OCI-LY7 (cell line): Measurements from ENCODE around the gene RRAD. TPM values are rescaled to one million over a fixed set of nuclear protein-coding genes. Genes with fewer than 3 reads are reported as not detected.

Experiments used
- BruUV-seq: library from RNA; stranded (reverse); fragments of 400-500 nt; replicated peaks from 2 replicates; lab custom pipeline; 2021; lab: Mats Ljungman, UMichigan
- CTCF ChIA-PET: fragments of 300-600 bp; sonication (Branson Sonifier 250); formaldehyde crosslinking; loops from one replicate; lab custom pipeline; 2022; ENCODE audit warnings: antibody characterized with exemption; ENCODE audit not compliant: unreplicated experiment; lab: Charles Lee
- POLR2A ChIA-PET: fragments of 300-600 bp; sonication (Branson Sonifier 250); formaldehyde crosslinking; loops from one replicate; lab custom pipeline; 2022; ENCODE audit warnings: antibody characterized with exemption; lab: Charles Lee
- DNase-seq: peaks from one replicate; pipeline ENCODE4 v3.0.0-alpha.2; 2015; ENCODE audit warnings: low spot score
- H2AFZ ChIP-seq: fragments of 200-600 bp; sonication (generic), shearing (Covaris generic); 2 replicates; pipeline ENCODE4 v1.6.1; 2014; ENCODE audit warnings: mild to moderate bottlenecking, antibody characterized with exemption, low read length, moderate library complexity
- H3K27ac ChIP-seq: fragments of 200-600 bp; sonication (generic); 2 replicates; pipeline ENCODE4 v1.5.1; 2014; ENCODE audit warnings: mixed run types, low read depth, mild to moderate bottlenecking, moderate library complexity, low read length, inconsistent platforms; ENCODE audit not compliant: poor library complexity, severe bottlenecking
- H3K36me3 ChIP-seq: fragments of 200-600 bp; sonication (generic); 2 replicates; pipeline ENCODE4 v1.6.1; 2014; ENCODE audit warnings: mild to moderate bottlenecking, antibody characterized with exemption, low read length, moderate library complexity, mixed read lengths; ENCODE audit not compliant: insufficient read depth
- H3K4me1 ChIP-seq: fragments of 200-600 bp; sonication (generic); 2 replicates; pipeline ENCODE4 v1.5.1; 2014; ENCODE audit warnings: mild to moderate bottlenecking, low read length; ENCODE audit not compliant: insufficient read depth, poor library complexity, severe bottlenecking
- H3K4me2 ChIP-seq: fragments of 200-600 bp; sonication (generic); 2 replicates; pipeline ENCODE4 v1.6.1; 2014; ENCODE audit warnings: mild to moderate bottlenecking, low read length
- H3K4me3 ChIP-seq: fragments of 200-600 bp; sonication (generic); 2 replicates; pipeline ENCODE4 v1.5.1; 2014; ENCODE audit warnings: mild to moderate bottlenecking, low read depth, low read length; ENCODE audit not compliant: poor library complexity, severe bottlenecking
- H3K79me2 ChIP-seq: fragments of 200-600 bp; sonication (generic); 2 replicates; pipeline ENCODE4 v1.6.1; 2016; ENCODE audit warnings: low read depth, mild to moderate bottlenecking, low read length, moderate library complexity, mixed read lengths; ENCODE audit not compliant: insufficient read depth
- H3K9me2 ChIP-seq: fragments of 200-600 bp; sonication (generic); 2 replicates; pipeline ENCODE4 v1.6.1; 2016; ENCODE audit warnings: mild to moderate bottlenecking, low read length, mixed read lengths; ENCODE audit not compliant: insufficient read depth
- H3K9me3 ChIP-seq: fragments of 200-600 bp; sonication (generic); 2 replicates; pipeline ENCODE4 v1.6.1; 2014; ENCODE audit warnings: mild to moderate bottlenecking, mixed run types, low read length, mixed read lengths
- H4K20me1 ChIP-seq: fragments of 200-600 bp; sonication (generic); 2 replicates; pipeline ENCODE4 v1.6.1; 2014; ENCODE audit warnings: mild to moderate bottlenecking, antibody characterized with exemption, low read length, moderate library complexity, mixed read lengths; ENCODE audit not compliant: insufficient read depth
- EZH2phosphoT487 ChIP-seq: fragments of 200-600 bp; sonication (generic); IDR thresholded peaks from 2 replicates; pipeline ENCODE4 v1.6.1; 2018; ENCODE audit warnings: low read depth, borderline replicate concordance, mild to moderate bottlenecking, mixed run types, antibody characterized with exemption, low read length, moderate library complexity, mixed read lengths
- intact Hi-C: fragments of 100-400 bp; cut with micrococcal nuclease; formaldehyde crosslinking; loops from one replicate; pipeline ENCODE4 v1.10.0; 2022; ENCODE audit not compliant: unreplicated experiment
- total RNA-seq, 2 experiments: library from RNA; depleted of rRNA in 1 of 2; stranded (reverse); fragments of >200 nt in 1 of 2; shearing (Covaris generic) in 1 of 2; gene quantifications; 2 replicates each; pipeline ENCODE4 v1.2.3, GENCODE V29; 2014 to 2022
- TF ChIP-seq, protein P1 (sequence below): fragments of 200-600 bp; sonication (generic); conservative IDR thresholded peaks from 2 replicates; pipeline ENCODE4 v1.5.1; 2014; ENCODE audit warnings: mild to moderate bottlenecking, antibody characterized with exemption, low read length, moderate library complexity, mixed read lengths

RRAD gene
- total RNA-seq, 2 experiments from 2014 or later: 0.09 TPM; not detected in 1

DNA sequence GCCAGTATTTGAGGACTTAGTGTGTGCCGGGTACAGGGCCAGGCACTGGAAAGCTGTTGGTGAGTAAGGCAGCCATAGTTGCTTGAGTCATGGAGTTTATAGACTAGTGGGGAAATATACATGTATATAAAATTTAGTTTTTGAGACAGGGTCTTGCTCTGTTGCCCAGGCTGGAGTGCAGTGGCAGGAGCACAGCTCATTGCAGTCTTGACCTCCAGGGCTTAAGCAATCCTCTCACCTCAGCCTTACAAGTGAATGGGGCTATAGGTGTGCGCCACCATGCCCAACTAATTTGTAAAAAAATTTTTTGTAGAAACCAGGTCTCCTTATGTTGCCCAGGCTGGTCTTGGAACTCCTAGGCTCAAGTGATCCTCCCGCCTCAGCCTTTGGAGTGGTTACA lies 42.6 kb downstream of the RRAD start:
- H4K20me1 ChIP-seq: no peaks in the 10 kb centered on the region
- H3K4me1 ChIP-seq: peaks cover 28% of the 10 kb centered on the region
- POLR2A ChIA-PET: interaction anchor here (0.9 to 1.0 kb wide), 2 partner anchors 10 to 145 kb away, joined by 4 read pairs; no protein-coding TSS in a partner anchor
- H3K27ac ChIP-seq: no peak overlapping the region
- intact Hi-C loops: no loop called here
- H3K4me3 ChIP-seq: no peak overlapping the region
- no peak overlapping the region for H2AFZ ChIP-seq
- no peaks in the 10 kb centered on the region for H3K9me3 ChIP-seq
- H3K79me2 ChIP-seq: peaks cover 9% of the 10 kb centered on the region; the same call in 1 of the 2 replicates
- CTCF ChIA-PET: no interaction called here
- TF ChIP-seq EZH2phosphoT487: no peak
- TF ChIP-seq, protein P1, sequence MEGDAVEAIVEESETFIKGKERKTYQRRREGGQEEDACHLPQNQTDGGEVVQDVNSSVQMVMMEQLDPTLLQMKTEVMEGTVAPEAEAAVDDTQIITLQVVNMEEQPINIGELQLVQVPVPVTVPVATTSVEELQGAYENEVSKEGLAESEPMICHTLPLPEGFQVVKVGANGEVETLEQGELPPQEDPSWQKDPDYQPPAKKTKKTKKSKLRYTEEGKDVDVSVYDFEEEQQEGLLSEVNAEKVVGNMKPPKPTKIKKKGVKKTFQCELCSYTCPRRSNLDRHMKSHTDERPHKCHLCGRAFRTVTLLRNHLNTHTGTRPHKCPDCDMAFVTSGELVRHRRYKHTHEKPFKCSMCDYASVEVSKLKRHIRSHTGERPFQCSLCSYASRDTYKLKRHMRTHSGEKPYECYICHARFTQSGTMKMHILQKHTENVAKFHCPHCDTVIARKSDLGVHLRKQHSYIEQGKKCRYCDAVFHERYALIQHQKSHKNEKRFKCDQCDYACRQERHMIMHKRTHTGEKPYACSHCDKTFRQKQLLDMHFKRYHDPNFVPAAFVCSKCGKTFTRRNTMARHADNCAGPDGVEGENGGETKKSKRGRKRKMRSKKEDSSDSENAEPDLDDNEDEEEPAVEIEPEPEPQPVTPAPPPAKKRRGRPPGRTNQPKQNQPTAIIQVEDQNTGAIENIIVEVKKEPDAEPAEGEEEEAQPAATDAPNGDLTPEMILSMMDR: no peak
- no TSS peak for BruUV-seq
- H3K9me2 ChIP-seq: no peaks in the 10 kb centered on the region
- no peak overlapping the region for H3K4me2 ChIP-seq
- no peak for DNase-seq
- peaks cover 35% of the 10 kb centered on the region for H3K36me3 ChIP-seq

DNA sequence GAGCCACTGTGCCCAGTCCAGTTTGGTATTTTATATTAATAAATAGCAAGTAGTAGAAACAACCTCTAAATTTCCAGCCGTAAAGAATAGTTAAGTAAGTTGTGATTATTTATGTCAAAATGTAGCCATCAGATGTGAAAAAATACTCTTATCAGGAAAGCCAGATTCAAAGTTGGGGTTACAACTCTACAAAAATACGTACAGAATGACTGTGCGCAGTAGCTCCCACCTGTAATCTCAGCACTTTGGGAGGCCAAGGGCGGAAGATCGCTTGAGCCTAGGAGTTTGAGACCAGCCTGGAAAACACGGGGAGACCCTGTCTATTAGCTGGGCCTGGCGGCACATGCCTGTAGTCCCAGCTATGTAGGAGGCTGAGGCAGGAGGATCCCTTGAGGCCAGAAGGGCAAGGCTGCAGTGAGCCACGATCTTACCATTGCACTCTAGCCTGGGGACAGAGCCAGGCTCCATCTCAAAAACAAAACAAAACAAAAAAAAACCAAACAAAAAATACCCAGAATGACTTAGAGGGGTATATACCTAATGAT lies 43.3 kb downstream of the RRAD start:
- H3K9me3 ChIP-seq: no peaks in the 10 kb centered on the region
- H3K79me2 ChIP-seq: peaks cover 9% of the 10 kb centered on the region; the same call in 1 of the 2 replicates
- POLR2A ChIA-PET: interaction anchor here (0.7 to 2.0 kb wide), 4 partner anchors 9 to 145 kb away, joined by 3 to 6 read pairs (median 4); no protein-coding TSS in a partner anchor
- TF ChIP-seq, protein P1: no peak
- TF ChIP-seq EZH2phosphoT487: no peak
- DNase-seq: no peak
- peaks cover 30% of the 10 kb centered on the region for H3K36me3 ChIP-seq
- BruUV-seq: TSS peak; percentile 23
- no peak overlapping the region for H3K27ac ChIP-seq
- peak overlapping the region; percentile 72 for H3K4me2 ChIP-seq
- no peaks in the 10 kb centered on the region for H3K9me2 ChIP-seq
- H3K4me3 ChIP-seq: peak overlapping the region; percentile 82
- no peak overlapping the region for H2AFZ ChIP-seq
- peaks cover 31% of the 10 kb centered on the region for H3K4me1 ChIP-seq
- intact Hi-C loops: no loop called here
- CTCF ChIA-PET: interaction anchor here (0.5 kb wide), 1 partner anchor 589 kb away, joined by 5 read pairs; no protein-coding TSS in a partner anchor
- H4K20me1 ChIP-seq: no peaks in the 10 kb centered on the region

DNA sequence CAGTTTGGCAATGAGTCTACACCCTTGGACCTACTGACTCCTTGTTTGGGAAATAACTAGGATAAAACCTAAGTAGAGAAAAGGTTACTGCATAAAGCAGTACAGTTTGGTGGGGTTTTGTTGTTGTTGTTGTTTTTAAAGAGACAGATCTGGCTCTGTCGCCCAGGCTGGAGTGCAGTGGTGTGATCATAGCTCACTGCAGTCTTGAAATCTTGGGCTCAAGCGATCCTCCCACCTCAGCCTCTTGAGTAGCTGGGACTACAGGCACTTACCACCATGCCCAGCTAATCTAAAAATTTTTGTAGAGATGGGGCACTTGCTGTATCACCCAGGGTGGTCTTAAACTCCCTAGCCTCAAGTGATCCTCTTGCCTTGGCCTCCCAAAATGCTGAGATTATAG lies 43.8 kb downstream of the RRAD start:
- intact Hi-C loops: no loop called here

More for the DNA sequence above, 43.8 kb downstream of the RRAD start:
- no peak for TF ChIP-seq EZH2phosphoT487
- TF ChIP-seq, protein P1: no peak
- no peaks in the 10 kb centered on the region for H3K9me2 ChIP-seq
- H3K79me2 ChIP-seq: peaks cover 9% of the 10 kb centered on the region; the same call in 1 of the 2 replicates
- no TSS peak for BruUV-seq
- peak overlapping the region; percentile 72 for H3K4me2 ChIP-seq
- POLR2A ChIA-PET: interaction anchor here (0.9 to 2.0 kb wide), 4 partner anchors 11 to 144 kb away, joined by 3 to 6 read pairs (median 4); no protein-coding TSS in a partner anchor
- H4K20me1 ChIP-seq: no peaks in the 10 kb centered on the region
- H3K4me3 ChIP-seq: peak overlapping the region; percentile 82
- H3K9me3 ChIP-seq: peaks cover under 1% of the 10 kb centered on the region; the same call in 1 of the 2 replicates
- no peak for DNase-seq
- H3K36me3 ChIP-seq: peaks cover 25% of the 10 kb centered on the region
- H3K4me1 ChIP-seq: peaks cover 31% of the 10 kb centered on the region
- H3K27ac ChIP-seq: no peak overlapping the region
- CTCF ChIA-PET: interaction anchor here (0.5 kb wide), 1 partner anchor 589 kb away, joined by 5 read pairs; no protein-coding TSS in a partner anchor
- no peak overlapping the region for H2AFZ ChIP-seq
